GM13976 (cell line): ENCODE measurements around the gene CDH23.

ENCODE experiments used
- DNase-seq: peaks from one replicate; pipeline ENCODE4 v3.0.0; 2012; ENCODE audit warnings: low spot score
- in situ Hi-C: fragments of 300-500 bp; cut with MboI; formaldehyde crosslinking; loops from one replicate; pipeline ENCODE4 v1.12.0; 2022; ENCODE audit warnings: low sequenced_read_pairs, mixed read lengths, inconsistent platforms; ENCODE audit not compliant: unreplicated experiment
- TF ChIP-seq, protein P1 (sequence below): IDR thresholded peaks from 2 replicates; pipeline ENCODE4 v1.5.1; 2012; ENCODE audit warnings: borderline replicate concordance, mild to moderate bottlenecking; ENCODE audit not compliant: insufficient read depth; ENCODE audit errors: extremely low read depth, missing control alignments, control extremely low read depth

CDH23 gene

DNA sequence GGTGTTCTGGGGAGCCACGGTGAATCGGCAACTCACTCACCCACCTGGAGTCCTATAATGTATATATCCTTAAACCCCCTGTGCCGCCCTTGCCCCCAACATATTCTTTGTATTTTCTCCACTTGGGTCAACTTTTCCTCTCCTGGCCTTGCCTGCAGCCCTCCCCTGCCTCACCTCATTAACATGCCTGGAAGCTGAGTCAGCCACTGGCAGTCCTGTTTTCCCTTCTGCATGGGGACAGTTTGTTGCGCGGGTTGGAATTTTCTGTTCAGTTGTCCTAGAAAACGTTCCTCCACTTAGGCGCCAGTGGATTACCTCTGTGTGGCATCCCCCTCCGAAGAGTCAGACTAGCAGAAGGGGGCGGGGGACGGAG lies 225.4 kb downstream of the CDH23 start:
- in situ Hi-C loops = no loop called here
- TF ChIP-seq, protein P1, sequence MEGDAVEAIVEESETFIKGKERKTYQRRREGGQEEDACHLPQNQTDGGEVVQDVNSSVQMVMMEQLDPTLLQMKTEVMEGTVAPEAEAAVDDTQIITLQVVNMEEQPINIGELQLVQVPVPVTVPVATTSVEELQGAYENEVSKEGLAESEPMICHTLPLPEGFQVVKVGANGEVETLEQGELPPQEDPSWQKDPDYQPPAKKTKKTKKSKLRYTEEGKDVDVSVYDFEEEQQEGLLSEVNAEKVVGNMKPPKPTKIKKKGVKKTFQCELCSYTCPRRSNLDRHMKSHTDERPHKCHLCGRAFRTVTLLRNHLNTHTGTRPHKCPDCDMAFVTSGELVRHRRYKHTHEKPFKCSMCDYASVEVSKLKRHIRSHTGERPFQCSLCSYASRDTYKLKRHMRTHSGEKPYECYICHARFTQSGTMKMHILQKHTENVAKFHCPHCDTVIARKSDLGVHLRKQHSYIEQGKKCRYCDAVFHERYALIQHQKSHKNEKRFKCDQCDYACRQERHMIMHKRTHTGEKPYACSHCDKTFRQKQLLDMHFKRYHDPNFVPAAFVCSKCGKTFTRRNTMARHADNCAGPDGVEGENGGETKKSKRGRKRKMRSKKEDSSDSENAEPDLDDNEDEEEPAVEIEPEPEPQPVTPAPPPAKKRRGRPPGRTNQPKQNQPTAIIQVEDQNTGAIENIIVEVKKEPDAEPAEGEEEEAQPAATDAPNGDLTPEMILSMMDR = no peak
- no peak for DNase-seq

DNA sequence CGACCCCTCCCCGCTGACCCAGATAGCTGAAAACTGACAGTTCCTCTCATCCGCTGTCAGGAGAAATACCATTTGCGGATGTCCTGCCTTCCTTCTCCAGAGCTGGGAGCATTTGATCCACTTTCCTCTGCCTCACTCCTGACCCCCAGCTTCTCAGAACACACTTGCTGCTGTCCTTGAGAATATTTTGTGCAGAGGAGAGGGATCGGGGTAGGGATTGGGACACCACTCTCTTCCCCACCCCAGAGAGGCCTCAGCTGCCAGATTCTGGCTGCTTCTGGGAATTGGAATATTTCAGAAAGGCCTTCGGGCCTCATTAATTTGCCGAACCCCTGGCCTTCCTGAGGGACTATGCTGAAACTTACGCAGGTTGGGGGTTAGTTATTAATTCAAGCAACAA lies 225.9 kb downstream of the CDH23 start:
- in situ Hi-C loops = no loop called here
- TF ChIP-seq, protein P1 = no peak
- DNase-seq = no peak

DNA sequence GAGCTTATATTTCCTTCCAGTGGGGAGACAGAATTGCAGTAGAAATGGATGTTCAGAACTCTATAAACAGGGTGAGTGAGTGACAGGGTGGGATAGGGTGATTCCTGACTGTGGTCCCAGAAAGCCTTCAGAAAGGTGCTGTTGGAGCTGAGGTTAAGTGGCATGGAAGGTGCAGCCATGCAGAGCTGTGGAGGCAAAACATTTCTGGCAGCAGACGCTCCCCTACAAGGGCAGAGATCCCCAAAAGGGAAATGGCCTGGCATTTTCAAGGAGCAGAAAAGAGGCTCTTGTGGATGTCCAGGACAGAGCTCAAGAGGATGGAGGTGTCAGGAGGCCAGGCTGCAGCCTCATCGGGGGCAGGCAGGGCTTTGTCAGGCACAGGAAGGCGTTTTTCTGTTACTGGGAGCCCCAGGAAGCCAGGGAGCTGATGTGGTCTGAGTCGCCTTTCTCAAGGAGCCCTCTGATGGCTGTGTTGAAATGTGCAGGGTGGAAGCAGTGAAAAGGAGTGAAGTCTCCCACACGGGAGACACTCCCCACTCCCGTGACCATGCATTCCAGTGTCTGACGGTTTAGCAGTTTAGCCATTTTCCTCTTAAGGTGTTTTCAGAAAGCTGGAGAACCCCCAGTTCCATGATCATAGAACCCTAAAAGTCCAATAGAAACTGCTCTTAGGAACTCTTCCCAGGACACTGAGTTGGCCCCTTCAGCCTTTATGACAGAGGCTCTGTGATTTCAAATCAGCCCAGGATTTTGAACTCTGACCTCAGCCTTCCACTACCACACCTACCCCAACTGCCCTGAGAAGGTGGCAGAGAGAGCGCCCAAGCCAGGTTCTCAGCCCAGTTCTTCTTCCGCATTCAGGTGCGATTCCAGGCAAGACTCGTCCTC lies 226.6 kb downstream of the CDH23 start:
- DNase-seq = no peak
- in situ Hi-C loops = no loop called here
- TF ChIP-seq, protein P1 = no peak

DNA sequence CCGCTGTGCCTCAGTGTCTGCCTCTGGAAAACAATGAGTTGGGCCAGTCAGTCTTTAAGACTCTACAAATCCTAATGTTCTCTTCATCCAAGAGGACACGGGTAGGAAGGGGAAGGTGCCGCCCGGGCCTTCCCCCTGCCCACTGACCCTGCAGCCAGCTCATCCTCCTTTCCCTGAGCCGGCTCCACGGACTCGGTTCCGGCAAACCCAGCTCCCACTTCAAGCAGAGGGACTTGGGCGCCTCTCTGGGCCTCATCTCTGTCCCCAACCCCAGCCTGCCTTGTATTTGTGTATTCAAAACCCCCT lies 227.2 kb downstream of the CDH23 start:
- DNase-seq = no peak
- in situ Hi-C loops = no loop called here
- TF ChIP-seq, protein P1 = no peak

DNA sequence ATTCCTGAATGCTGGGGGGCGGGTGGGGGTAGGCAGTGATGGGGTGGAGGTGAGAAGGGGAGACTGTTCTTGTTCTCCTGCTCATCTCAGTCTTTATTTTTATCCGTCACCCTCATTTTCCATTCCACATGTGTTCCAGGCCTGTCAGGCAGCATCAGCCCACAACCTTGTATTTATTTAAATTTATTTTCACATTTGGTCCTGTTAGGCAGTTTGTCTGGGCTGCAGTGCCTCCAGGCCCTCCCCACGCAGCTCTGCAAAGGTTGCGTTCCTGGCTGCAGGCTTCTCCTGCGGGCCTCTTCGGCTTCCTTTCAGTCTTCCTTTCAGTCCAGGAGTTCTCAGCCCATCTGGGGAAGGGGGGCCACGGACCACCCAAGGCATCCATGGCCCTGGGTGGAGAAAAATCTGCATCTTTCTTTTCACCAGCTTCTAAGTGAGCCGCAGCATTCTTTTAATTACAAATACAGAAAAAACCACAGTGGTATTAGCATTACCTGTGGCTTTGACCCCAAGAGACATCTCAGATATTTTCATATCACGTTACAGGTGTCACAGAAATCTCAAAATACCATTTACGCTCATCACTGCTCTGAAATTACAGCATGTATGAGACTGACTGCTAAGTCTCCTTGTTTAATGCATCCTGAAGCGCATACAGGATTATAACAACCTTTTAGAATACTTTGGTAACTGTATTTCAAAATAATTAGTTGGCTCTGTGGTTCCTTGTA lies 228.9 kb downstream of the CDH23 start:
- DNase-seq = no peak
- TF ChIP-seq, protein P1 = no peak
- in situ Hi-C loops = no loop called here

DNA sequence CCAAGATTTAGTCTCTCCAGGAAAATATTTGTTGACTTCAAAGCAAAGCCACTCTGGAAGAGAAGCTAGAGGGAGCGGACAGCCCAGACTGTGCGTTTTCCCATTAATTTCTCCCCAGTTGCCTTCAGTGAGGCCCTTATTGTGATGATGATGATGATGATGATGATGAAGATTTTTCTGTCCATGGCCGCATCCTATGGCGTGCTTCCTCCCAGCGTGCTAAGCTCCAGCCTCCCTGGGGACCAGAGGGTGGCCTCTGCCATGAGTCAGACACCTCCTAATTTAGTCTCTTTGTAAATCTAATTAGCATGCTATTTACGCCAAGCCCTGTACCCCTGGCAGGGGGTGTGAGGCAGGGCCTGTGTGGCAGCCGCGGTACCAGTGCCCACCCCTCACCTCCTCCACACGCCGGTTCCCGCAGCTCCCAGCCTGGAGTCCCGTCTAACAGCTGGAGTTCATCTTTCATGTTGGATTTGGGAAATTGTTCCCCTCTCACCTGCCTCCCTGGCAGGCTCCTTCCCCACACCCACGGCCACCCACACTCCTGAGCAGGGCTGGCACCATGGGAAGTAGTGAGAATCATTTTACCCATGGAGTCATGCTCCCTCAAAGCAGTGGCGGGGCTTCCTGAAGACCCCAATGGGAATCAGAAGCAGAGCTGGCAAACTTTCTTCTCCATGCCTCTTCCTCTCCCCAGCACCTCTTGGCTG lies 230.7 kb downstream of the CDH23 start:
- DNase-seq = no peak
- TF ChIP-seq, protein P1 = no peak
- in situ Hi-C loops = no loop called here
